ENCODE measurements around the gene CYBRD1.
A peak's percentile ranks its signal among the peaks of the same experiment; 100 is the strongest.

The CYBRD1 gene

GRCh38 chr2:171480908-171481307, 41.4 kb upstream of the CYBRD1 start:
- no CpG with 5 or more reads among the region's 1 CpG for WGBS (ENCODE audit: extremely low coverage, insufficient coverage, insufficient read length)
- peaks cover 0 to 2% of the 10 kb centered on the region in 2 experiments for H3K36me3 ChIP-seq (ENCODE audit: control insufficient read depth in 1 of 2, insufficient read depth in 2 of 2, low read length in 2 of 2)
- H3K9me3 ChIP-seq (ENCODE audit: insufficient read depth, low read depth, low read length): no peaks in the 10 kb centered on the region
- no peak overlapping the region for H3K14ac ChIP-seq (ENCODE audit: low read length)
- no peak overlapping the region for H4K12ac ChIP-seq (ENCODE audit: low read depth, low read length)
- H3K27ac ChIP-seq (ENCODE audit: low read depth, low read length): no peak overlapping the region
- no peak overlapping the region for H4K91ac ChIP-seq (ENCODE audit: low read depth, low read length)
- no peak overlapping the region for H3K9ac ChIP-seq (ENCODE audit: low read length)
- H3K23ac ChIP-seq (ENCODE audit: low read length): no peak overlapping the region
- H3K4ac ChIP-seq (ENCODE audit: low read depth, low read length): no peak overlapping the region
- H3K79me1 ChIP-seq (ENCODE audit: low read length): no peaks in the 10 kb centered on the region
- no peaks in the 10 kb centered on the region for H3K79me2 ChIP-seq (ENCODE audit: control insufficient read depth, insufficient read depth, low read length, poor library complexity)
- H3K4me1 ChIP-seq (ENCODE audit: control insufficient read depth in 1 of 2, insufficient read depth in 2 of 2, low read length in 2 of 2): peaks cover 2% of the 10 kb centered on the region in 2 experiments
- no peak overlapping the region for H3K18ac ChIP-seq (ENCODE audit: low read length)
- H2AK5ac ChIP-seq (ENCODE audit: low read length): no peak overlapping the region
- no peak overlapping the region for H3K4me2 ChIP-seq (ENCODE audit: low read length)
- H4K8ac ChIP-seq (ENCODE audit: low read depth, low read length): no peak overlapping the region
- no peak overlapping the region for H2BK120ac ChIP-seq (ENCODE audit: insufficient read depth, low read length, poor library complexity)
- H3K27me3 ChIP-seq (ENCODE audit: insufficient read depth, low read length): no peaks in the 10 kb centered on the region
- H3K4me3 ChIP-seq (ENCODE audit: low read depth, low read length): no peak overlapping the region
- no peak overlapping the region for H2BK12ac ChIP-seq (ENCODE audit: low read length)
- no peak for DNase-seq
- no peak overlapping the region for H2BK5ac ChIP-seq (ENCODE audit: low read depth, low read length, poor library complexity)
- H2AFZ ChIP-seq (ENCODE audit: insufficient read depth, low read length, poor library complexity): no peak overlapping the region

- H4K91ac ChIP-seq (ENCODE audit: low read depth, low read length): no peak overlapping the region
- no peak overlapping the region for H2BK12ac ChIP-seq (ENCODE audit: low read length)
- H3K79me1 ChIP-seq (ENCODE audit: low read length): no peaks in the 10 kb centered on the region
- H3K36me3 ChIP-seq (ENCODE audit: control insufficient read depth in 1 of 2, insufficient read depth in 2 of 2, low read length in 2 of 2): peaks cover 0 to 5% of the 10 kb centered on the region in 2 experiments
- no peak overlapping the region for H3K4me2 ChIP-seq (ENCODE audit: low read length)
- no peak overlapping the region for H2BK5ac ChIP-seq (ENCODE audit: low read depth, low read length, poor library complexity)
- peaks cover 2% of the 10 kb centered on the region in 2 experiments for H3K4me1 ChIP-seq (ENCODE audit: control insufficient read depth in 1 of 2, insufficient read depth in 2 of 2, low read length in 2 of 2)
- H3K9me3 ChIP-seq (ENCODE audit: insufficient read depth, low read depth, low read length): no peaks in the 10 kb centered on the region
- H3K23ac ChIP-seq (ENCODE audit: low read length): no peak overlapping the region
- no peak overlapping the region for H3K4ac ChIP-seq (ENCODE audit: low read depth, low read length)
- no peak overlapping the region for H3K18ac ChIP-seq (ENCODE audit: low read length)
- no peaks in the 10 kb centered on the region for H3K27me3 ChIP-seq (ENCODE audit: insufficient read depth, low read length)
- no peak overlapping the region for H2BK120ac ChIP-seq (ENCODE audit: insufficient read depth, low read length, poor library complexity)
- no peaks in the 10 kb centered on the region for H3K79me2 ChIP-seq (ENCODE audit: control insufficient read depth, insufficient read depth, low read length, poor library complexity)
- H3K4me3 ChIP-seq (ENCODE audit: low read depth, low read length): no peak overlapping the region
- H3K9ac ChIP-seq (ENCODE audit: low read length): no peak overlapping the region
- H2AFZ ChIP-seq (ENCODE audit: insufficient read depth, low read length, poor library complexity): no peak overlapping the region
- H2AK5ac ChIP-seq (ENCODE audit: low read length): no peak overlapping the region
- no peak overlapping the region for H3K27ac ChIP-seq (ENCODE audit: low read depth, low read length)
- no peak overlapping the region for H4K8ac ChIP-seq (ENCODE audit: low read depth, low read length)
- no peak for DNase-seq
- H3K14ac ChIP-seq (ENCODE audit: low read length): no peak overlapping the region
- H4K12ac ChIP-seq (ENCODE audit: low read depth, low read length): no peak overlapping the region
Observed at GRCh38 chr2:171482308-171482707, 40.0 kb upstream of the CYBRD1 start.

GRCh38 chr2:171482877-171483276, 39.4 kb upstream of the CYBRD1 start:
- Histone ChIP-seq H3K4me2 (ENCODE audit: low read length) (no peak overlapping the region), H4K8ac (ENCODE audit: low read depth, low read length) (no peak overlapping the region), H2BK120ac (ENCODE audit: insufficient read depth, low read length, poor library complexity) (no peak overlapping the region), H3K27me3 (ENCODE audit: insufficient read depth, low read length) (no peaks in the 10 kb centered on the region), H3K18ac (ENCODE audit: low read length) (no peak overlapping the region), H3K9ac (ENCODE audit: low read length) (no peak overlapping the region), H3K4me3 (ENCODE audit: low read depth, low read length) (no peak overlapping the region), H3K79me2 (ENCODE audit: control insufficient read depth, insufficient read depth, low read length, poor library complexity) (no peaks in the 10 kb centered on the region), H2BK5ac (ENCODE audit: low read depth, low read length, poor library complexity) (no peak overlapping the region), H3K23ac (ENCODE audit: low read length) (no peak overlapping the region), H4K12ac (ENCODE audit: low read depth, low read length) (no peak overlapping the region), H3K79me1 (ENCODE audit: low read length) (no peaks in the 10 kb centered on the region), H3K36me3 (ENCODE audit: control insufficient read depth in 1 of 2, insufficient read depth in 2 of 2, low read length in 2 of 2) (peaks cover 0 to 5% of the 10 kb centered on the region in 2 experiments), H4K91ac (ENCODE audit: low read depth, low read length) (no peak overlapping the region), H2AK5ac (ENCODE audit: low read length) (no peak overlapping the region), H2AFZ (ENCODE audit: insufficient read depth, low read length, poor library complexity) (no peak overlapping the region), H2BK12ac (ENCODE audit: low read length) (no peak overlapping the region), H3K4ac (ENCODE audit: low read depth, low read length) (no peak overlapping the region), H3K14ac (ENCODE audit: low read length) (no peak overlapping the region), H3K9me3 (ENCODE audit: insufficient read depth, low read depth, low read length) (no peaks in the 10 kb centered on the region), H3K27ac (ENCODE audit: low read depth, low read length) (peak overlapping the region; percentile 56), H3K4me1 (ENCODE audit: control insufficient read depth in 1 of 2, insufficient read depth in 2 of 2, low read length in 2 of 2) (peaks cover 2% of the 10 kb centered on the region in 2 experiments)
- DNase-seq: peak; percentile 58 to 89
- no CpG with 5 or more reads among the region's 3 CpGs for WGBS (ENCODE audit: extremely low coverage, insufficient coverage, insufficient read length)

- WGBS (ENCODE audit: extremely low coverage, insufficient coverage, insufficient read length): no CpG with 5 or more reads among the region's 2 CpGs
- H3K27me3 ChIP-seq (ENCODE audit: insufficient read depth, low read length): no peaks in the 10 kb centered on the region
Observed at GRCh38 chr2:171483793-171484192, 38.5 kb upstream of the CYBRD1 start.

More at GRCh38 chr2:171483793-171484192, 38.5 kb upstream of the CYBRD1 start:
- no peaks in the 10 kb centered on the region for H3K79me2 ChIP-seq (ENCODE audit: control insufficient read depth, insufficient read depth, low read length, poor library complexity)
- no peak overlapping the region for H2BK12ac ChIP-seq (ENCODE audit: low read length)
- H3K4ac ChIP-seq (ENCODE audit: low read depth, low read length): no peak overlapping the region
- H4K91ac ChIP-seq (ENCODE audit: low read depth, low read length): no peak overlapping the region
- no peak overlapping the region for H3K23ac ChIP-seq (ENCODE audit: low read length)
- no peak overlapping the region for H2AFZ ChIP-seq (ENCODE audit: insufficient read depth, low read length, poor library complexity)
- H4K8ac ChIP-seq (ENCODE audit: low read depth, low read length): no peak overlapping the region
- H2BK120ac ChIP-seq (ENCODE audit: insufficient read depth, low read length, poor library complexity): no peak overlapping the region
- H3K14ac ChIP-seq (ENCODE audit: low read length): no peak overlapping the region
- no peak overlapping the region for H3K4me3 ChIP-seq (ENCODE audit: low read depth, low read length)
- no peak overlapping the region for H2AK5ac ChIP-seq (ENCODE audit: low read length)
- no peak overlapping the region for H3K9ac ChIP-seq (ENCODE audit: low read length)
- no peaks in the 10 kb centered on the region for H3K9me3 ChIP-seq (ENCODE audit: insufficient read depth, low read depth, low read length)
- H3K27ac ChIP-seq (ENCODE audit: low read depth, low read length): no peak overlapping the region
- no peak overlapping the region for H3K4me2 ChIP-seq (ENCODE audit: low read length)
- H4K12ac ChIP-seq (ENCODE audit: low read depth, low read length): no peak overlapping the region
- DNase-seq: no peak
- no peaks in the 10 kb centered on the region for H3K79me1 ChIP-seq (ENCODE audit: low read length)
- H3K36me3 ChIP-seq (ENCODE audit: control insufficient read depth in 1 of 2, insufficient read depth in 2 of 2, low read length in 2 of 2): peaks cover 0 to 3% of the 10 kb centered on the region in 2 experiments
- no peak overlapping the region for H3K18ac ChIP-seq (ENCODE audit: low read length)
- H3K4me1 ChIP-seq (ENCODE audit: control insufficient read depth in 1 of 2, insufficient read depth in 2 of 2, low read length in 2 of 2): peaks cover 2% of the 10 kb centered on the region in 2 experiments
- no peak overlapping the region for H2BK5ac ChIP-seq (ENCODE audit: low read depth, low read length, poor library complexity)
